ENCODE data around the gene IL19. TPM values are rescaled to one million over a fixed set of nuclear protein-coding genes. Genes with fewer than 3 reads are reported as not detected.

IL19 gene
- total RNA-seq, 1 donor from 2014 or later: not detected

DNA sequence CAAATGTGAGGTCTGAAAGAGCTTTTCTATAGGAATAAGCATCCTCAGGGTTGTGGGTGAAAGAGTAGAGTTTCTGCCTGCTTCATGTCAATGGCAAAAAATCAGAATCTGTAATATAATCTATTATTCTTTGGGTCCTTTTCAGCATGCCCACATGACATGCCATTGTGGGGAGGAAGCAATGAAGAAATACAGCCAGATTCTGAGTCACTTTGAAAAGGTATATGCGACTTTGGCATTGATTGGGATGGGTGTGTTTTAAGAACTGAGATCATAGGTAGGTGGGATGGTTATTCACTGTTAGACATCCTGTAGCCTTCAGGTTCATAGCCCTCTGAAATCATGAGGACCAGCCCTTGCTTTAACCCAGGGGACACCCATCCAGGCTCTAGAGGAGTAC lies 96.7 kb downstream of the IL19 start:
- no peak for DNase-seq (ENCODE audit: low spot score)
- Histone ChIP-seq H3K9me3 (ENCODE audit: low read depth) (no peaks in the 10 kb centered on the region), H3K79me2 (ENCODE audit: low read depth) (no peaks in the 10 kb centered on the region), H4K20me1 (ENCODE audit: low read depth) (no peaks in the 10 kb centered on the region), H3K9ac (no peak overlapping the region), H3K4me2 (no peak overlapping the region), H3K4me1 (no peaks in the 10 kb centered on the region), H3K36me3 (no peaks in the 10 kb centered on the region), H3F3A (ENCODE audit: low read depth) (no peaks in the 10 kb centered on the region), H2AFZ (replicated peaks) (no peak overlapping the region), H3K4me3 (no peak overlapping the region), H3K27ac (no peak overlapping the region), H3K27me3 (no peaks in the 10 kb centered on the region)
- TF ChIP-seq EZH2phosphoT487 (IDR thresholded peaks at IDR 0.05) (no peak), EZH2 (IDR thresholded peaks at IDR 0.05) (no peak)
- TF ChIP-seq, protein P1, sequence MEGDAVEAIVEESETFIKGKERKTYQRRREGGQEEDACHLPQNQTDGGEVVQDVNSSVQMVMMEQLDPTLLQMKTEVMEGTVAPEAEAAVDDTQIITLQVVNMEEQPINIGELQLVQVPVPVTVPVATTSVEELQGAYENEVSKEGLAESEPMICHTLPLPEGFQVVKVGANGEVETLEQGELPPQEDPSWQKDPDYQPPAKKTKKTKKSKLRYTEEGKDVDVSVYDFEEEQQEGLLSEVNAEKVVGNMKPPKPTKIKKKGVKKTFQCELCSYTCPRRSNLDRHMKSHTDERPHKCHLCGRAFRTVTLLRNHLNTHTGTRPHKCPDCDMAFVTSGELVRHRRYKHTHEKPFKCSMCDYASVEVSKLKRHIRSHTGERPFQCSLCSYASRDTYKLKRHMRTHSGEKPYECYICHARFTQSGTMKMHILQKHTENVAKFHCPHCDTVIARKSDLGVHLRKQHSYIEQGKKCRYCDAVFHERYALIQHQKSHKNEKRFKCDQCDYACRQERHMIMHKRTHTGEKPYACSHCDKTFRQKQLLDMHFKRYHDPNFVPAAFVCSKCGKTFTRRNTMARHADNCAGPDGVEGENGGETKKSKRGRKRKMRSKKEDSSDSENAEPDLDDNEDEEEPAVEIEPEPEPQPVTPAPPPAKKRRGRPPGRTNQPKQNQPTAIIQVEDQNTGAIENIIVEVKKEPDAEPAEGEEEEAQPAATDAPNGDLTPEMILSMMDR (IDR thresholded peaks at IDR 0.05): no peak
- H3K4me1 Mint-ChIP-seq: no peaks in the 10 kb centered on the region
- H3K9me3 Mint-ChIP-seq: no peaks in the 10 kb centered on the region
- no peaks in the 10 kb centered on the region for H3K36me3 Mint-ChIP-seq
- peaks cover 8% of the 10 kb centered on the region for H3K27me3 Mint-ChIP-seq (ENCODE audit: insufficient read depth, low read depth)
- H3K4me3 Mint-ChIP-seq: no peak overlapping the region
- no peak overlapping the region for H3K27ac Mint-ChIP-seq

DNA sequence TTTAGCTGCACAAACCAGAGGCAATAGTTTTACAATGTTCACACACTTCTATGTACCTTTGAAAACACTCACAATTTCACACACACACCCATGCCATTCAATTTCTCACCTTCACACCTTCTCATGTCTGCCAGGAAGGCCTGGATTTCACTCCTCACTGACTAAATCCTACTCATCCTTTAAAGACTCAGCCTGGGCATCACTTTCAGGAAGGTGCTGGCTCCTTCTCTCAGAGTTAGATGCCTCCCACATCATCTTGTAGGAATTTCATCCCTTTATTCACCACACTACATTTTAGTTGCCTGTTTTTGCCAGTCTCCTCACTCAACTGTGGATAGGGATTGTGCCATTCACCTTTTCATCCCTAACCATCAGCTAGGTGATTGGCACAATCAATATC lies 97.1 kb downstream of the IL19 start:
- no peaks in the 10 kb centered on the region for H3K9me3 ChIP-seq (ENCODE audit: low read depth)
- TF ChIP-seq EZH2 (IDR thresholded peaks at IDR 0.05) (no peak), EZH2phosphoT487 (IDR thresholded peaks at IDR 0.05) (no peak)
- TF ChIP-seq, protein P1 (IDR thresholded peaks at IDR 0.05): no peak
- no peak overlapping the region for H3K4me2 ChIP-seq
- H3F3A ChIP-seq (ENCODE audit: low read depth): no peaks in the 10 kb centered on the region
- Mint-ChIP-seq H3K36me3 (no peaks in the 10 kb centered on the region), H3K27ac (no peak overlapping the region), H3K27me3 (ENCODE audit: insufficient read depth, low read depth) (peaks cover 8% of the 10 kb centered on the region), H3K4me3 (no peak overlapping the region), H3K9me3 (no peaks in the 10 kb centered on the region), H3K4me1 (no peaks in the 10 kb centered on the region)
- H3K9ac ChIP-seq: no peak overlapping the region
- H3K4me1 ChIP-seq: no peaks in the 10 kb centered on the region
- no peaks in the 10 kb centered on the region for H3K27me3 ChIP-seq
- no peak overlapping the region for H2AFZ ChIP-seq (replicated peaks)
- no peak for DNase-seq (ENCODE audit: low spot score)
- no peak overlapping the region for H3K4me3 ChIP-seq
- no peaks in the 10 kb centered on the region for H4K20me1 ChIP-seq (ENCODE audit: low read depth)
- no peak overlapping the region for H3K27ac ChIP-seq
- no peaks in the 10 kb centered on the region for H3K36me3 ChIP-seq
- no peaks in the 10 kb centered on the region for H3K79me2 ChIP-seq (ENCODE audit: low read depth)

DNA sequence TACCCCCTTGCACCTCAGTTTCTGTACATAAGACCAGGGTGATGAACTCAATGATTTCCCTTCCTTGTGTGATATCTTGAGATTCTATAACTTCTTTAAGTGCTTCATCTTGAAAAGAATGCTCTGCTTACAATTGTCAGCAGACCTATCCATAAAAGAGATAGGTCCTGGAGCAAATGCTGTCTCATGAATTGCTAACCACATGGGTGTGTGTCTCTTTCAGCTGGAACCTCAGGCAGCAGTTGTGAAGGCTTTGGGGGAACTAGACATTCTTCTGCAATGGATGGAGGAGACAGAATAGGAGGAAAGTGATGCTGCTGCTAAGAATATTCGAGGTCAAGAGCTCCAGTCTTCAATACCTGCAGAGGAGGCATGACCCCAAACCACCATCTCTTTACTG lies 97.7 kb downstream of the IL19 start:
- no peak overlapping the region for H3K4me2 ChIP-seq
- H3K9ac ChIP-seq: no peak overlapping the region
- no peak for DNase-seq (ENCODE audit: low spot score)
- H3F3A ChIP-seq (ENCODE audit: low read depth): no peaks in the 10 kb centered on the region
- Mint-ChIP-seq H3K36me3 (no peaks in the 10 kb centered on the region), H3K27ac (no peak overlapping the region), H3K27me3 (ENCODE audit: insufficient read depth, low read depth) (peaks cover 3% of the 10 kb centered on the region), H3K4me1 (no peaks in the 10 kb centered on the region), H3K4me3 (no peak overlapping the region), H3K9me3 (no peaks in the 10 kb centered on the region)
- H3K4me3 ChIP-seq: no peak overlapping the region
- no peaks in the 10 kb centered on the region for H4K20me1 ChIP-seq (ENCODE audit: low read depth)
- H3K79me2 ChIP-seq (ENCODE audit: low read depth): no peaks in the 10 kb centered on the region
- H3K36me3 ChIP-seq: no peaks in the 10 kb centered on the region
- H3K27ac ChIP-seq: no peak overlapping the region
- no peak overlapping the region for H2AFZ ChIP-seq (replicated peaks)
- no peaks in the 10 kb centered on the region for H3K9me3 ChIP-seq (ENCODE audit: low read depth)
- H3K27me3 ChIP-seq: no peaks in the 10 kb centered on the region
- TF ChIP-seq EZH2phosphoT487 (IDR thresholded peaks at IDR 0.05) (no peak), EZH2 (IDR thresholded peaks at IDR 0.05) (no peak)
- TF ChIP-seq, protein P1 (IDR thresholded peaks at IDR 0.05): no peak
- H3K4me1 ChIP-seq: no peaks in the 10 kb centered on the region
